Astrocyte (in vitro differentiated cells and primary cell): ENCODE data around the gene PDF.

Experiments used
- EZH2 ChIP-seq: IDR thresholded peaks from 2 replicates; pipeline ENCODE4 v1.6.1; 2012; ENCODE audit warnings: mild to moderate bottlenecking, low read length, inconsistent platforms; ENCODE audit not compliant: insufficient read depth
- TF ChIP-seq, protein P1 (sequence below): IDR thresholded peaks from 2 replicates; pipeline ENCODE4 v1.5.1; 2011; ENCODE audit warnings: low read depth, mild to moderate bottlenecking, inconsistent platforms, low read length, moderate library complexity; ENCODE audit not compliant: insufficient read depth

DNA sequence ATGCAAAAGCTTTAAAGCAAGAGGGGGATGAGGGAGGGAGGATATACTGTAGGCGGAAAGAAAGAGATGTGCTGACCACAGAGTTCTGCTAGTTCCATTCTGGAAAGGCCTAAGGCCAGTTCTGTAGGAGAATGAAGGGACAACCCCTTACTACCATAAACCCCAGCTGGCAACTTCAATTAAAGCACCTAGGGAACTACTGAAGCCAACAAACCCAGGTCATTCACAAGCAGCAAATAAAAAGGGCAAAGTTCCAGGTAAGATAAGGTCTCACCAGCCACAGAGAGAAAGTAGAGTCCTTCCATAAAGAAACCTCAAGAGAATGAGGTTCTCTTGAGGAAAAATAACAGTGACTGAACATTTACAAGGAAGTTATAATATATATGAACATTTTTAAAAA lies 42.6 kb upstream of the PDF start:
- TF ChIP-seq, protein P1, sequence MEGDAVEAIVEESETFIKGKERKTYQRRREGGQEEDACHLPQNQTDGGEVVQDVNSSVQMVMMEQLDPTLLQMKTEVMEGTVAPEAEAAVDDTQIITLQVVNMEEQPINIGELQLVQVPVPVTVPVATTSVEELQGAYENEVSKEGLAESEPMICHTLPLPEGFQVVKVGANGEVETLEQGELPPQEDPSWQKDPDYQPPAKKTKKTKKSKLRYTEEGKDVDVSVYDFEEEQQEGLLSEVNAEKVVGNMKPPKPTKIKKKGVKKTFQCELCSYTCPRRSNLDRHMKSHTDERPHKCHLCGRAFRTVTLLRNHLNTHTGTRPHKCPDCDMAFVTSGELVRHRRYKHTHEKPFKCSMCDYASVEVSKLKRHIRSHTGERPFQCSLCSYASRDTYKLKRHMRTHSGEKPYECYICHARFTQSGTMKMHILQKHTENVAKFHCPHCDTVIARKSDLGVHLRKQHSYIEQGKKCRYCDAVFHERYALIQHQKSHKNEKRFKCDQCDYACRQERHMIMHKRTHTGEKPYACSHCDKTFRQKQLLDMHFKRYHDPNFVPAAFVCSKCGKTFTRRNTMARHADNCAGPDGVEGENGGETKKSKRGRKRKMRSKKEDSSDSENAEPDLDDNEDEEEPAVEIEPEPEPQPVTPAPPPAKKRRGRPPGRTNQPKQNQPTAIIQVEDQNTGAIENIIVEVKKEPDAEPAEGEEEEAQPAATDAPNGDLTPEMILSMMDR: no peak
- no peak for TF ChIP-seq EZH2
